Natural killer cell treated with Interleukin-12 subunit alpha and Interleukin-12 subunit beta and Interleukin-15 and Interleukin-18, amount 100 ng/mL, for 72 hours (primary cell): ENCODE data around the gene FNIP1. TPM values are rescaled to one million over a fixed set of nuclear protein-coding genes. Genes with fewer than 3 reads are reported as not detected.
"Not testable (repeated sequence)": the region's sequence is repeated elsewhere in the genome, so short reads cannot be mapped to it uniquely, and the experiment has no call there.

ENCODE experiments used
- ATAC-seq, 2 donors: fragments of 150-1000 bp; cut with Tn5 transposase in 1 of 2; sonication (Bioruptor Pico), chemical (Tn5 transposase) in 1 of 2; 2 replicates each; pipeline ENCODE4 v1.10.0; 2021
- DNase-seq: peaks from one replicate; pipeline ENCODE4 v3.0.0; 2022; ENCODE audit warnings: low spot score
- H3K27ac Mint-ChIP-seq, 2 donors: 1 replicate in 1 of 2; 2 replicates in 1 of 2; pipeline ENCODE4 v1.8.0; 2022; ENCODE audit warnings: mixed read lengths in 2 of 2, mild to moderate bottlenecking in 1 of 2, moderate library complexity in 1 of 2
- H3K27me3 Mint-ChIP-seq, 2 donors: 1 replicate in 1 of 2; 2 replicates in 1 of 2; pipeline ENCODE4 v1.8.0; 2022; ENCODE audit warnings: mixed read lengths in 2 of 2
- H3K36me3 Mint-ChIP-seq: one replicate; pipeline ENCODE4 v1.8.0; 2022; ENCODE audit warnings: mixed read lengths
- H3K4me1 Mint-ChIP-seq, 2 donors: 1 replicate in 1 of 2; 2 replicates in 1 of 2; pipeline ENCODE4 v1.8.0; 2022; ENCODE audit warnings: low read depth in 2 of 2, mixed read lengths in 2 of 2, mild to moderate bottlenecking in 1 of 2
- H3K4me3 Mint-ChIP-seq: one replicate; pipeline ENCODE4 v1.8.0; 2022; ENCODE audit warnings: mixed read lengths
- H3K9me3 Mint-ChIP-seq: 2 replicates; pipeline ENCODE4 v1.8.0; 2022; ENCODE audit warnings: mixed read lengths
- total RNA-seq, 2 donors: library from RNA; stranded (reverse); gene quantifications; one replicate each; pipeline ENCODE4 v1.2.3, GENCODE V29; 2022

FNIP1 gene
- total RNA-seq, 2 donors from 2014 or later: 27.5 to 27.7 TPM

GRCh38 chr5:131682175-131682574 is 114.6 kb downstream of the FNIP1 start:
- peaks cover 9% of the 10 kb centered on the region for H3K36me3 Mint-ChIP-seq
- no peak overlapping the region for H3K4me3 Mint-ChIP-seq
- ATAC-seq: no peak
- no peak overlapping the region for H3K27ac Mint-ChIP-seq
- DNase-seq: no peak
- H3K9me3 Mint-ChIP-seq: no peaks in the 10 kb centered on the region
- H3K27me3 Mint-ChIP-seq: no peaks in the 10 kb centered on the region
- H3K4me1 Mint-ChIP-seq: peaks cover 8 to 9% of the 10 kb centered on the region in 2 donors

GRCh38 chr5:131679911-131680310 is 116.9 kb downstream of the FNIP1 start:
- Mint-ChIP-seq H3K36me3 (peaks cover 20% of the 10 kb centered on the region), H3K9me3 (no peaks in the 10 kb centered on the region), H3K4me3 (no peak overlapping the region), H3K27me3 (no peaks in the 10 kb centered on the region), H3K27ac (peak overlapping the region in 1 of 2 donors; percentile 3), H3K4me1 (peaks cover 11 to 13% of the 10 kb centered on the region in 2 donors)
- ATAC-seq (peak; percentile 62 to 71), DNase-seq (no peak)

- not testable (repeated sequence) for H3K27ac Mint-ChIP-seq, H3K9me3 Mint-ChIP-seq, H3K27me3 Mint-ChIP-seq, ATAC-seq, DNase-seq, H3K4me3 Mint-ChIP-seq
- peaks cover 21% of the 10 kb centered on the region for H3K36me3 Mint-ChIP-seq
- peaks cover 11 to 13% of the 10 kb centered on the region in 2 donors for H3K4me1 Mint-ChIP-seq
Observed at GRCh38 chr5:131678273-131678672, 118.5 kb downstream of the FNIP1 start.

GRCh38 chr5:131677115-131677514 is 119.7 kb downstream of the FNIP1 start:
- no peak overlapping the region for H3K4me3 Mint-ChIP-seq
- no peaks in the 10 kb centered on the region for H3K9me3 Mint-ChIP-seq
- DNase-seq: no peak
- no peaks in the 10 kb centered on the region for H3K27me3 Mint-ChIP-seq
- peak in 1 of 2 donors; percentile 56 for ATAC-seq
- peaks cover 16 to 17% of the 10 kb centered on the region in 2 donors for H3K4me1 Mint-ChIP-seq
- H3K27ac Mint-ChIP-seq: no peak overlapping the region
- H3K36me3 Mint-ChIP-seq: peaks cover 24% of the 10 kb centered on the region

- peak overlapping the region in 1 of 2 donors; percentile 45 for H3K27ac Mint-ChIP-seq
Observed at GRCh38 chr5:131672776-131673175, 124.0 kb downstream of the FNIP1 start.

GRCh38 chr5:131671994-131672655 is 124.7 kb downstream of the FNIP1 start:
- ATAC-seq: no peak
- Mint-ChIP-seq H3K4me3 (no peak overlapping the region), H3K27ac (peak overlapping the region; percentile 19 to 45), H3K27me3 (no peaks in the 10 kb centered on the region), H3K9me3 (no peaks in the 10 kb centered on the region), H3K36me3 (peaks cover 24% of the 10 kb centered on the region), H3K4me1 (peaks cover 17 to 22% of the 10 kb centered on the region in 2 donors)
- no peak for DNase-seq

More at GRCh38 chr5:131672776-131673175, 124.0 kb downstream of the FNIP1 start:
- Mint-ChIP-seq H3K4me1 (peaks cover 19 to 21% of the 10 kb centered on the region in 2 donors), H3K9me3 (no peaks in the 10 kb centered on the region), H3K4me3 (no peak overlapping the region), H3K36me3 (peaks cover 30% of the 10 kb centered on the region), H3K27me3 (no peaks in the 10 kb centered on the region)
- DNase-seq: no peak
- ATAC-seq: peak in 1 of 2 donors; percentile 7

- Mint-ChIP-seq H3K4me1 (peaks cover 15 to 20% of the 10 kb centered on the region in 2 donors), H3K4me3 (peak overlapping the region; percentile 21), H3K9me3 (no peaks in the 10 kb centered on the region), H3K27me3 (no peaks in the 10 kb centered on the region), H3K27ac (peak overlapping the region in 1 of 2 donors; percentile 45), H3K36me3 (peaks cover 22% of the 10 kb centered on the region)
- DNase-seq (no peak), ATAC-seq (peak; percentile 61 to 65)
Observed at GRCh38 chr5:131671409-131671808, 125.4 kb downstream of the FNIP1 start.

GRCh38 chr5:131664929-131665328 is 131.9 kb downstream of the FNIP1 start:
- H3K27ac Mint-ChIP-seq: no peak overlapping the region

GRCh38 chr5:131661933-131662332 is 134.9 kb downstream of the FNIP1 start:
- H3K4me3 Mint-ChIP-seq: no peak overlapping the region
- DNase-seq: no peak
- no peak for ATAC-seq
- no peaks in the 10 kb centered on the region for H3K9me3 Mint-ChIP-seq
- H3K27ac Mint-ChIP-seq: no peak overlapping the region
- H3K36me3 Mint-ChIP-seq: peaks cover 19% of the 10 kb centered on the region
- H3K27me3 Mint-ChIP-seq: no peaks in the 10 kb centered on the region
- H3K4me1 Mint-ChIP-seq: peaks cover 0 to 3% of the 10 kb centered on the region in 2 donors

More at GRCh38 chr5:131664929-131665328, 131.9 kb downstream of the FNIP1 start:
- Mint-ChIP-seq H3K9me3 (no peaks in the 10 kb centered on the region), H3K4me3 (no peak overlapping the region), H3K27me3 (no peaks in the 10 kb centered on the region), H3K4me1 (peaks cover 0 to 2% of the 10 kb centered on the region in 2 donors), H3K36me3 (peaks cover 19% of the 10 kb centered on the region)
- DNase-seq (no peak), ATAC-seq (no peak)

- Mint-ChIP-seq H3K27me3 (no peaks in the 10 kb centered on the region), H3K4me1 (peaks cover 6 to 8% of the 10 kb centered on the region in 2 donors), H3K36me3 (peaks cover 19% of the 10 kb centered on the region), H3K27ac (no peak overlapping the region), H3K9me3 (no peaks in the 10 kb centered on the region), H3K4me3 (no peak overlapping the region)
- no peak for ATAC-seq
- DNase-seq: no peak
Observed at GRCh38 chr5:131659841-131660240, 137.0 kb downstream of the FNIP1 start.

GRCh38 chr5:131659290-131659689 is 137.5 kb downstream of the FNIP1 start:
- Mint-ChIP-seq H3K27ac (no peak overlapping the region), H3K4me3 (no peak overlapping the region), H3K9me3 (no peaks in the 10 kb centered on the region), H3K36me3 (peaks cover 22% of the 10 kb centered on the region), H3K4me1 (peaks cover 9% of the 10 kb centered on the region in 2 donors), H3K27me3 (no peaks in the 10 kb centered on the region)
- DNase-seq: no peak
- ATAC-seq: no peak

- Mint-ChIP-seq H3K36me3 (peaks cover 27% of the 10 kb centered on the region), H3K4me1 (peaks cover 9 to 13% of the 10 kb centered on the region in 2 donors), H3K27ac (no peak overlapping the region), H3K27me3 (no peaks in the 10 kb centered on the region), H3K9me3 (no peaks in the 10 kb centered on the region), H3K4me3 (no peak overlapping the region)
- ATAC-seq (no peak), DNase-seq (no peak)
Observed at GRCh38 chr5:131654776-131655175, 142.0 kb downstream of the FNIP1 start.

GRCh38 chr5:131654309-131654708 is 142.5 kb downstream of the FNIP1 start:
- Mint-ChIP-seq H3K27me3 (no peaks in the 10 kb centered on the region), H3K4me3 (no peak overlapping the region), H3K4me1 (peaks cover 9 to 13% of the 10 kb centered on the region in 2 donors), H3K36me3 (peaks cover 28% of the 10 kb centered on the region), H3K9me3 (no peaks in the 10 kb centered on the region), H3K27ac (no peak overlapping the region)
- DNase-seq: no peak
- ATAC-seq: no peak

GRCh38 chr5:131649161-131649560 is 147.7 kb downstream of the FNIP1 start:
- H3K4me3 Mint-ChIP-seq: no peak overlapping the region
- H3K27me3 Mint-ChIP-seq: no peaks in the 10 kb centered on the region
- no peak for ATAC-seq
- H3K27ac Mint-ChIP-seq: no peak overlapping the region
- H3K4me1 Mint-ChIP-seq: peaks cover 0 to 8% of the 10 kb centered on the region in 2 donors
- H3K36me3 Mint-ChIP-seq: peaks cover 23% of the 10 kb centered on the region
- no peak for DNase-seq
- H3K9me3 Mint-ChIP-seq: no peaks in the 10 kb centered on the region
